GM13976 (cell line): ENCODE results near the gene SRP9.
"Not testable (repeated sequence)": the region's sequence is repeated elsewhere in the genome, so short reads cannot be mapped to it uniquely, and the experiment has no call there.

ENCODE experiments used
- DNase-seq: peaks from one replicate; pipeline ENCODE4 v3.0.0; 2012; ENCODE audit warnings: low spot score
- in situ Hi-C: fragments of 300-500 bp; cut with MboI; formaldehyde crosslinking; loops from one replicate; pipeline ENCODE4 v1.12.0; 2022; ENCODE audit warnings: low sequenced_read_pairs, mixed read lengths, inconsistent platforms; ENCODE audit not compliant: unreplicated experiment
- TF ChIP-seq, protein P1 (sequence below): IDR thresholded peaks from 2 replicates; pipeline ENCODE4 v1.5.1; 2012; ENCODE audit warnings: borderline replicate concordance, mild to moderate bottlenecking; ENCODE audit not compliant: insufficient read depth; ENCODE audit errors: extremely low read depth, missing control alignments, control extremely low read depth

Gene SRP9

DNA sequence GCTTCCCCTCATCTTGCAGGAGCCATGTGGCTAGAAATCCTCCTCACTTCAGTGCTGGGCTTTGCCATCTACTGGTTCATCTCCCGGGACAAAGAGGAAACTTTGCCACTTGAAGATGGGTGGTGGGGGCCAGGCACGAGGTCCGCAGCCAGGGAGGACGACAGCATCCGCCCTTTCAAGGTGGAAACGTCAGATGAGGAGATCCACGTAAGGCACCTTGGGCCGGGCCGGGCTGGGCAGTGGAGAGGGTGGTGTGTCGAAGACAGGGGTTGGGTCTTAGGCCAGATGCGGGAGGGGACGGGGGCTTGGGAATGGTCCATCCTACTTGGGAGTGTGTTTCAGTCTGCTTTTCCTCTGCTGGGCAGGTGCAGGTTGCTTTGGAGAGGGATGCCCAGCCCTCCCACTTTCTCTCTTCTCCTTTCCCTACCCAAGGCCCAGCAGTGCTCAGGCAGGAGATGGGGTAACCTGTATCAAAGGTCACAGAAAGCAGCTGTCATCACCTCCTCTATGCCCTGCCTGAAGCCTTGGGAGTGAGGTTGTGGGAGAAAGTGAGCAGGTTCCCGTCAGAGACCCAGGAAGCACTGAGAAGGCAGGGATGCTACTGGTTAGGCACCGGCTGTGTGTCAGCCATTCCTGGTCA is 51.2 kb downstream of the SRP9 start:
- TF ChIP-seq, protein P1, sequence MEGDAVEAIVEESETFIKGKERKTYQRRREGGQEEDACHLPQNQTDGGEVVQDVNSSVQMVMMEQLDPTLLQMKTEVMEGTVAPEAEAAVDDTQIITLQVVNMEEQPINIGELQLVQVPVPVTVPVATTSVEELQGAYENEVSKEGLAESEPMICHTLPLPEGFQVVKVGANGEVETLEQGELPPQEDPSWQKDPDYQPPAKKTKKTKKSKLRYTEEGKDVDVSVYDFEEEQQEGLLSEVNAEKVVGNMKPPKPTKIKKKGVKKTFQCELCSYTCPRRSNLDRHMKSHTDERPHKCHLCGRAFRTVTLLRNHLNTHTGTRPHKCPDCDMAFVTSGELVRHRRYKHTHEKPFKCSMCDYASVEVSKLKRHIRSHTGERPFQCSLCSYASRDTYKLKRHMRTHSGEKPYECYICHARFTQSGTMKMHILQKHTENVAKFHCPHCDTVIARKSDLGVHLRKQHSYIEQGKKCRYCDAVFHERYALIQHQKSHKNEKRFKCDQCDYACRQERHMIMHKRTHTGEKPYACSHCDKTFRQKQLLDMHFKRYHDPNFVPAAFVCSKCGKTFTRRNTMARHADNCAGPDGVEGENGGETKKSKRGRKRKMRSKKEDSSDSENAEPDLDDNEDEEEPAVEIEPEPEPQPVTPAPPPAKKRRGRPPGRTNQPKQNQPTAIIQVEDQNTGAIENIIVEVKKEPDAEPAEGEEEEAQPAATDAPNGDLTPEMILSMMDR, result no peak
- DNase-seq, result no peak
- in situ Hi-C loops, result no loop called here

DNA sequence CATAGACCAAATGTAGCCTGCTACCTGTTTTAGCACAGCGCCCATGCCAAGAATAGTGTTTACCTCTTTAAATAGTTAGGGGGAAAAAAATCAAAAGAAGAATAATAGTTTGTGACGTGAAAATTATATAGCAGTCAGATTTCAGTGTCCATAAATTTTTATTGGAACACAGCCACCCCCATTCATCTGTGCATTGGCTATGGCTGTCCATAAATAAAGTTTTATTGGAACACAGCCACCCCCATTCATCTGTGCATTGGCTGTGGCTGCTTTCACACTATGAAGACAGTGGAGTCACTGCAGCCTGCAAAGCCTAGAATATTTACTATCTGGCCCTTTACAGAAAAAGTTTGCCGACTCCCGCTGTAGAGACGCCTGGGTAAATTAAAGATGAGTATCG is 53.2 kb downstream of the SRP9 start:
- TF ChIP-seq, protein P1, result no peak
- no peak for DNase-seq
- in situ Hi-C loops, result no loop called here

- DNase-seq, result no peak
- in situ Hi-C loops, result no loop called here
- TF ChIP-seq, protein P1, result no peak
These were observed 57.0 kb downstream of the SRP9 start for GRCh38 chr1:225834417-225835329.

GRCh38 chr1:225835856-225836255 is 58.2 kb downstream of the SRP9 start:
- in situ Hi-C loops, result no loop called here
- no peak for DNase-seq
- TF ChIP-seq, protein P1, result no peak

- DNase-seq, in situ Hi-C loops: not testable (repeated sequence)
These were observed 58.7 kb downstream of the SRP9 start for GRCh38 chr1:225836296-225836695.

DNA sequence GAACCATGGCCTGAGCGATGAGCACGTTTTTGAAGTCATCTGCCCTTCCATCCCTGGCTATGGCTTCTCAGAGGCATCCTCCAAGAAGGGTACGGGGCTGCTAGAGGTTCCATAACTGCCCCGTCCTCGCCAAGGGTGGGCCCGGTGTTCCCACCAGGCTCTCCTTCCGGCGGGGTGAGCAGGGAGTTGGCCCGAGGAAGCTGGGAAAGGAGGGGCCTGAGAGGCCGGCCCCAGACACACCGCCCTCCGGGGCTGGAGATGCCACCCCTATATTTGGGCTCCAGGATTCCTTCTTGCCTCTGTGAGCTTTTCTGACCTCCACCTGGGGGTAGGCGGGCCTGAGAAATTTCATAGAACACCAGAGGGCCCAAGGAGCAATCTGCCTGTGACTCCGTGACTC is 61.2 kb downstream of the SRP9 start:
- no peak for DNase-seq
- in situ Hi-C loops, result no loop called here
- TF ChIP-seq, protein P1, result no peak
